Esophagus squamous epithelium (tissue), 4 donors: ENCODE measurements around the gene TAGAP.

ENCODE experiments used
- CTCF ChIP-seq, 6 experiments: fragments of 450-650 bp in 4 of 6; fragments of 200-600 bp in 2 of 6; sonication (generic) in 2 of 6; IDR thresholded peaks; one replicate each; pipeline ENCODE4 v1.5.1; 2016 to 2019; ENCODE audit warnings: antibody characterized with exemption in 6 of 6, mild to moderate bottlenecking in 4 of 6, moderate library complexity in 4 of 6
- POLR2A ChIP-seq, 4 donors: fragments of 450-650 bp; IDR thresholded peaks; one replicate each; pipeline ENCODE4 v1.6.1; 2017; ENCODE audit warnings: antibody characterized with exemption in 4 of 4, mild to moderate bottlenecking in 4 of 4, moderate library complexity in 3 of 4

GRCh38 chr6:159039885-159040258 is 4.9 kb downstream of the TAGAP start:
- TF ChIP-seq CTCF (IDR thresholded peaks at IDR 0.05) = no peak
- TF ChIP-seq POLR2A (IDR thresholded peaks at IDR 0.05) = no peak
